Activated CD4-positive, alpha-beta T cell treated with anti-CD3 and anti-CD28 coated beads, Interleukin-2, Interleukin-6, amounts not matched to agents 100 ng/mL and 50 ng/mL, durations not matched to agents 16 hours and 8 hours (primary cell): ENCODE measurements around the gene DIP2B.
"Not testable (repeated sequence)": the region's sequence is repeated elsewhere in the genome, so short reads cannot be mapped to it uniquely, and the experiment has no call there.

Experiments
- DNase-seq: peaks from one replicate; pipeline ENCODE4 v3.0.0-alpha.2; 2020

DIP2B gene

GRCh38 chr12:50555471-50555885 lies 50.7 kb downstream of the DIP2B start:
- peak; percentile 47 for DNase-seq

GRCh38 chr12:50556273-50556672 lies 51.5 kb downstream of the DIP2B start:
- DNase-seq: no peak

GRCh38 chr12:50556796-50557195 lies 52.0 kb downstream of the DIP2B start:
- not testable (repeated sequence) for DNase-seq

- DNase-seq: no peak
These were observed 52.6 kb downstream of the DIP2B start for GRCh38 chr12:50557421-50557820.

- no peak for DNase-seq
These were observed 54.2 kb downstream of the DIP2B start for GRCh38 chr12:50558970-50559369.

GRCh38 chr12:50562520-50563433 lies 58.0 kb downstream of the DIP2B start:
- DNase-seq: no peak

- no peak for DNase-seq
These were observed 58.6 kb downstream of the DIP2B start for GRCh38 chr12:50563434-50563787.

- DNase-seq: no peak
These were observed 59.6 kb downstream of the DIP2B start for GRCh38 chr12:50564237-50564947.

- no peak for DNase-seq
These were observed 60.1 kb downstream of the DIP2B start for GRCh38 chr12:50564948-50565297.

- no peak for DNase-seq
These were observed 61.3 kb downstream of the DIP2B start for GRCh38 chr12:50566066-50566465.

GRCh38 chr12:50567926-50568325 lies 63.1 kb downstream of the DIP2B start:
- no peak for DNase-seq

- no peak for DNase-seq
These were observed 63.7 kb downstream of the DIP2B start for GRCh38 chr12:50568338-50569091.

- DNase-seq: no peak
These were observed 64.5 kb downstream of the DIP2B start for GRCh38 chr12:50569321-50569720.

GRCh38 chr12:50569876-50570275 lies 65.1 kb downstream of the DIP2B start:
- no peak for DNase-seq

GRCh38 chr12:50571786-50572185 lies 67.0 kb downstream of the DIP2B start:
- no peak for DNase-seq

GRCh38 chr12:50572287-50572686 lies 67.5 kb downstream of the DIP2B start:
- no peak for DNase-seq

GRCh38 chr12:50572760-50573159 lies 68.0 kb downstream of the DIP2B start:
- no peak for DNase-seq

- DNase-seq: no peak
These were observed 68.5 kb downstream of the DIP2B start for GRCh38 chr12:50573271-50573670.

- no peak for DNase-seq
These were observed 70.0 kb downstream of the DIP2B start for GRCh38 chr12:50574601-50575348.

GRCh38 chr12:50579757-50580267 lies 75.0 kb downstream of the DIP2B start:
- DNase-seq: peak; percentile 15

GRCh38 chr12:50580436-50580835 lies 75.7 kb downstream of the DIP2B start:
- no peak for DNase-seq
